GM18511 (cell line): ENCODE measurements around the gene TANGO2.
"Not testable (repeated sequence)": the region's sequence is repeated elsewhere in the genome, so short reads cannot be mapped to it uniquely, and the experiment has no call there.

ENCODE experiments used
- ATAC-seq: cut with Tn5 transposase; IDR thresholded peaks from one replicate; pipeline ENCODE4 v1.9.1; 2021; ENCODE audit warnings: mild to moderate bottlenecking, moderate library complexity; ENCODE audit not compliant: unreplicated experiment

Gene TANGO2

DNA sequence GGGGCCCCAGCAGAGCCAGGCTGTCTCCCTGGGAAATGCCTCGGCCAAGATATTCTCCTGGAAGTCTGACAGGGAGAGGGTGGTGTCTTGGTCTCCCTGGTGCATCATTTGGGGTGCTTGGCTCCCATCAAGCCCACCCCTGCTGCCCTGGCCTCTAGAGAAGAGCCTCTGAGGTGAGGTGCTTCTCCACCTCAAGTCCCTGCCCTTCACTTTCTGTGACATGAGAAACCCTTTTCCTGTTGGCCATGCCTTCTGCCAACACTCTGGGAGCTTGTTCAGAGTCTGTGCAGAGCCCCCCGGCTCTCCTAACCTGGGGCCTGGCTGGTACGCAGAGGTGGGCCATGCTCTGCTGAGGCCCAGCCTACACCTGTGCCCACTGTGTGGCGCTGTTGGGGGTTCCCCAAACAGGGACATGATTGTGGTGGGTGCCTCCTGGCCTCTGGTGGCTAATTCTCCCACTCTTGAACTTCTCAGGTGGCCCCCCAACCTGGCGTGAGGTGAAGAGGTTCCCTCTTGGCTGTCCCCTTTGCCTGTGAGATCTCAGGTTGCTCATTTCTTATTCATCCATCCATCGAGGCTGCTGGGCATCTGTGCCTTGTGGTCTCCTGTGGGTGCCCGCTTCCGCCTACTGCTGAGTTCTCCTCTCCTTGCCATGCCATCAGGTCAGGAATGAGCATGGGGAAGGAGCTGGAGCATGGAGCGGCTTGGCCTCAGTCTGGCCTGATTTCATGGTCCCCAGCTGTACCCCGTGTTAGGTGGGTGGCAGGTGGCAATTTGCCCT is 40.0 kb downstream of the TANGO2 start:
- no peak for ATAC-seq

DNA sequence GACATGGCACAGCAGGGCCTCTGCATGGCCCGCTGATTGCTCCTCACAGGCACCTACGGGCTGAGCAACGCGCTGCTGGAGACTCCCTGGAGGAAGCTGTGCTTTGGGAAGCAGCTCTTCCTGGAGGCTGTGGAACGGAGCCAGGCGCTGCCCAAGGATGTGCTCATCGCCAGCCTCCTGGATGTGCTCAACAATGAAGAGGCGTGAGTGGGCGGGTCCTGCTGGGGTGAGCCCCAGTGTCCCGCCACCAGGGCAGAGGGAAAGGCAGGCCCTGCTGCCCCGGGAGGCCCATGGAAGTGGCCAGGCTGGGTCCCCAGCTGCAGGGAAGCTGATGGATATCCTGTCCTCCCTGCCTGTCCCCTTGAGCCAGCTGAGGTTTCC is 40.6 kb downstream of the TANGO2 start:
- no peak for ATAC-seq

- ATAC-seq = no peak
Observed at GRCh38 chr22:20062043-20062765, 41.3 kb downstream of the TANGO2 start.

- no peak for ATAC-seq
Observed at GRCh38 chr22:20062766-20063083, 41.8 kb downstream of the TANGO2 start.

DNA sequence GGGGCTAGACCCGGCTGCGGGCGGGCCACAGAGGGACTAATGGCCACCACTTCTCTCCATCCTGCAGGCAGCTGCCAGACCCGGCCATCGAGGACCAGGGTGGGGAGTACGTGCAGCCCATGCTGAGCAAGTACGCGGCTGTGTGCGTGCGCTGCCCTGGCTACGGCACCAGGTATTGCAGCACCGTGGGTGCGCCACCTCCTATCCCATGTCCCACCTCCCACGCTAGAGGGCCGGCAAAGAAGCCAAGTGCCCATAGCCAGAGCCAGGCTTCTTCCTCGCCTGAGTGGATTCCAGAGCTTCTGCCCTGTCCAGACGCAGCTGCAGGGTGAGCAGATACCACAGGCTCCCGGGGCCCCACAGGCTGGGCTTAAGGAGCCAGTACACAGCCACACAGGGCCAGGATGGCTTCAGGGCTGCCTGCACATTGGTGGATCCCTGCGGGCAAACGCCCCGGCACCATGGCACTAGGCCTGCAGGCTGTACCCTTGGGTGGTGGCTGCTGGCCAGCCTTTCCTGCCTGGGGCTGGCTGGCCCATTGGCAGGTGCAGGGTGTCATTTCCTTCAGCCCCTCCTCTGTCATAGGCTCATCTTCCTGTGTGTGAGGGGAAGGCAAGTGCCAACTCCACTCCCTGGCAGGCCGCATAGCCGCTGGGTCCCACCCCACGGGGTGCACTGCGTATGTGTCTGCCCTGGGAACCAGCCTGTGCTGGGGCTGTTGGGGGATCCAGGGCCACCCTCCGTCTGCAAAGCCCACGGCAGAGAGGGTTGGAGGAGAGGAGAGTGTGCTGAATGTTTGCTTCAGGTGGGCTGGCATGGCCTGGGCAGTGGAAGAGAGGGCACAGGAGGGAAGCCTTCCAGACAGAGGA is 42.6 kb downstream of the TANGO2 start:
- ATAC-seq = no peak

DNA sequence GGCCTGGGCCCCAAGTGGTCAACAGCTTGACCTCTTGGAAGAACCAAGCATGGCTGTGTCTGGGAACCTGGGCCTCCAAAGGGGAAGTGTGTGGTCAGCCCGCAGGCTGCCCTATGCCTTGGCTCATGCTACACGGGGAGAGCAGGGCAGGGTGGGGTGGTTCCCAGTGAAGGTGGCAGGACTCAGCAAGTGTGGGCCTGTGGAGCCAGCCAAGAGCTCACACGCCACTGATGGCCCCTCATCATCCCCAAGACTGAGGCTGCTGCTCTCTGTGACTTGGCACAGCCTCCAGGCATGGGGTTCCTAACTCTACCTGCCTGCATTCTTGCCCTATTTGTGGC is 43.2 kb downstream of the TANGO2 start:
- no peak for ATAC-seq

GRCh38 chr22:20064545-20065262 is 43.8 kb downstream of the TANGO2 start:
- ATAC-seq = no peak

- no peak for ATAC-seq
Observed at GRCh38 chr22:20065896-20066616, 45.1 kb downstream of the TANGO2 start.

DNA sequence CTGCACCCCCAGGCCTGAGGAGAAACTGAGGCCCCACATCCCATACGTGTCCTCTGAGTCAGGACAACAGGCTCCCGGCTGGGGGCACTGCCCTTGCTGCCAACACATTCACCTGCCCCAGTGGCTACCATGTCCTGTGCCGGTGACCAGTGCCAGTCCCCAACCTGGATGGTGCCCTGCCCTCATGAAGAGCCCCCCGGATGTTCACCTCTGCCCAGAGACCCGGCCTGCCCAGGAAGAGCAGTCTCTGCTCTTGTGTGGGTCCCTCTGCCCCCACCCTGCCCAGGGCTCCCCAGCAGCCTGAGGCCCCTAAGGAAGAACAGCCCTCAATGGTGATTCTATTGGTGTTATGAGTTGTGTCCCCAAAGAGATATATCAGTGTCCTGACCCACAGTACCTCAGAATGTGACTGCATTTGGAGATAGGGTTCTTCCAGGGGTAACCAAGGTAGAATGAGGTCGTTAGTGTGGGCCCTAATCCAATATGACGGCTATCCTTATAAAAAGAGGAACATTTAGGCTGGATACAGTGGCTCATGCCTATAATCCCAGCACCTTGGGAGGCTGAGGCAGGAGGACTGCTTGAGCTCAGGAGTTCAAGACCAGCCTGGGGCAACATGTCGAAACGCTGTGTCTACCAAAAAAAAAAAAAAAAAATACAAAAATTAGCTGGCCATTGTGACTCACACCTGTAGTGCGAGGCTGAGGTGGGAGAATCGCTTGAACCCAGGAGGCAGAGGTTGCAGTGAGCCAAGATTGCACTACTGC is 45.9 kb downstream of the TANGO2 start:
- no peak for ATAC-seq

DNA sequence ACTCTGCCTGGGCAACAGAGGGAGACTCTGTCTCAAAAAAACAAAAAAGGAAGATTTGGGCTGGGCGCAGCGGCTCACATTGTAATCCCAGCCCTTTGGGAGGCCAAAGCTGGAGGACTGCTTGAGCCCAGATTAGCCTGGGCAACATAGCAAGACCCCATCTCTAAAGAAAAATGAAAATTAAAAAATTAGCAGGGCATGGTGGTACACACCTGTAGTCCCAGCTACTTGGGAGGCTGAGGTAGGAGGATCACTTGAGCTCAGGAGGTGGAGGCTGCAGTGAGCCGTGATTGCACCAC is 46.4 kb downstream of the TANGO2 start:
- ATAC-seq = not testable (repeated sequence)

- ATAC-seq = no peak
Observed at GRCh38 chr22:20068640-20069039, 47.7 kb downstream of the TANGO2 start.

GRCh38 chr22:20069331-20070042 is 48.6 kb downstream of the TANGO2 start:
- ATAC-seq = no peak

DNA sequence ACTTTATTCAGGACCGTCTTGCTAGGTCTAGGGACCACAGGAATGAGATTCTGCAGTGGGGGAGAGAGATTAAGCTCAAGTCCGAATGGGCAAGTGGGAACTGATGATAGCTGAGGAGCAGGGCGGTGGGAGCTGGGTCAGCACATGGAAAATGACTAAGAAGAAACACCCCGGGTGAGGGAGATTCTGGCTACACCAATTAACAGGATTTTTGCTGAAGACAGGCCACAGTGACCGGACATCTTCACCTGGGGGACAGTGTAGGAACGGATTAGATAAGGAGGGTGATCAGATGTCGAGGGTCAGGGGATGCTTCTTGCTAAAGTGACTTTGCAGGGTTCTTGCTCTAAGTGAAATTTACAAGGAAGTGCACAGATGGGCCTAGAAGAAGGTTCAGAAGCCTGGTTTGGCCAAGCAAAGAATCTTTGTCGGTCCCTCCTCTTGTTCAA is 50.6 kb downstream of the TANGO2 start:
- ATAC-seq = no peak

- no peak for ATAC-seq
Observed at GRCh38 chr22:20076627-20077172, 55.8 kb downstream of the TANGO2 start.

- peak; percentile 85 for ATAC-seq
Observed at GRCh38 chr22:20079745-20080444, 59.0 kb downstream of the TANGO2 start, which contains the start of gene DGCR8. Gene DGCR8 (plus strand): TSS chr22:20080241. CDS start chr22:20085964, 5,723 bp downstream.

DNA sequence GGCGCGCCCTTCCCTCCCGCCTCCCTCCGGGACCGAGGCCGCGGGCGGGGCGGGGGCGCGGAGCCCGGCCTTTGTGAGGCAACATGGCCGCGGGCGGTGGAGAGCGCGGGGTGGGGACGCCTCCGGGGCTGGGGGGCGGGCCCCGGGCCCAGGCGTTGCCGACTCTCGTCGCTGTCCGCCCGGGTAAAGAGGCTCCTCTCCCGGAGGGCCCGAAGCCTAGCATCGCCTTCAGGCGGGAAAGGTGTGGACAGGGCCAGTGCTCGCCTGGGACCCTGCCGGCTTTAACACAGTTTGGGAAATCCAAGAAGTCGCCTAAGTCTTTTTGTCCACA is 59.5 kb downstream of the TANGO2 start:
- peak; percentile 77 for ATAC-seq

- no peak for ATAC-seq
Observed at GRCh38 chr22:20080776-20081654, 60.1 kb downstream of the TANGO2 start.
